ENCODE data around the gene PSMB3.
A peak's percentile ranks its signal among the peaks of the same experiment; 100 is the strongest.

The PSMB3 gene

GRCh38 chr17:38733982-38734973, 18.3 kb upstream of the PSMB3 start:
- DNase-seq = no peak

GRCh38 chr17:38735161-38735997, 17.2 kb upstream of the PSMB3 start:
- peak; percentile 70 to 71 for DNase-seq

- no peak for DNase-seq
Measured at GRCh38 chr17:38738007-38738662, 14.4 kb upstream of the PSMB3 start.

GRCh38 chr17:38738686-38739085, 13.9 kb upstream of the PSMB3 start:
- no peak for DNase-seq

GRCh38 chr17:38739305-38739704, 13.2 kb upstream of the PSMB3 start:
- no peak for DNase-seq

GRCh38 chr17:38740044-38740443, 12.5 kb upstream of the PSMB3 start:
- DNase-seq = no peak

- no peak for DNase-seq
Measured at GRCh38 chr17:38740806-38741205, 11.7 kb upstream of the PSMB3 start.

- no peak for DNase-seq
Measured at GRCh38 chr17:38741461-38741860, 11.1 kb upstream of the PSMB3 start.

GRCh38 chr17:38741921-38742410, 10.6 kb upstream of the PSMB3 start:
- DNase-seq = no peak

GRCh38 chr17:38742411-38743308, 9.9 kb upstream of the PSMB3 start:
- no peak for DNase-seq

- no peak for DNase-seq
Measured at GRCh38 chr17:38743556-38744171, 8.9 kb upstream of the PSMB3 start.

GRCh38 chr17:38745545-38745944, 7.0 kb upstream of the PSMB3 start:
- DNase-seq = no peak

- DNase-seq = no peak
Measured at GRCh38 chr17:38746004-38746848, 6.3 kb upstream of the PSMB3 start.

- no peak for DNase-seq
Measured at GRCh38 chr17:38746849-38747462, 5.6 kb upstream of the PSMB3 start.

GRCh38 chr17:38747463-38748148, 4.9 kb upstream of the PSMB3 start:
- DNase-seq = no peak

- DNase-seq = no peak
Measured at GRCh38 chr17:38748149-38748891, 4.2 kb upstream of the PSMB3 start, which contains the start of gene PCGF2. Gene PCGF2, minus strand, starts transcription at chr17:38748336. Its CDS starts 7,934 bp downstream, at chr17:38740402.

GRCh38 chr17:38748892-38749222, 3.7 kb upstream of the PSMB3 start:
- no peak for DNase-seq

- DNase-seq = no peak
Measured at GRCh38 chr17:38749223-38750043, 3.1 kb upstream of the PSMB3 start.
